HG02885 (cell line): ENCODE data around the gene VAV3.
"Not testable (repeated sequence)": the region's sequence is repeated elsewhere in the genome, so short reads cannot be mapped to it uniquely, and the experiment has no call there.

Source experiments
- ATAC-seq: cut with Tn5 transposase; IDR thresholded peaks from one replicate; pipeline ENCODE4 v1.9.1; 2021; ENCODE audit warnings: mild to moderate bottlenecking; ENCODE audit not compliant: unreplicated experiment, poor library complexity

Gene VAV3

GRCh38 chr1:107858323-107858722 lies 106.7 kb downstream of the VAV3 start:
- ATAC-seq: no peak

- ATAC-seq: no peak
Observed at GRCh38 chr1:107851418-107851817, 113.6 kb downstream of the VAV3 start.

- ATAC-seq: not testable (repeated sequence)
Observed at GRCh38 chr1:107844541-107845194, 120.3 kb downstream of the VAV3 start.

GRCh38 chr1:107843989-107844388 lies 121.0 kb downstream of the VAV3 start:
- ATAC-seq: no peak

- no peak for ATAC-seq
Observed at GRCh38 chr1:107842241-107842640, 122.7 kb downstream of the VAV3 start.

GRCh38 chr1:107840725-107841124 lies 124.3 kb downstream of the VAV3 start:
- ATAC-seq: no peak

GRCh38 chr1:107838056-107838455 lies 126.9 kb downstream of the VAV3 start:
- ATAC-seq: no peak

GRCh38 chr1:107835151-107835670 lies 129.8 kb downstream of the VAV3 start:
- no peak for ATAC-seq

GRCh38 chr1:107833061-107833460 lies 131.9 kb downstream of the VAV3 start:
- no peak for ATAC-seq

- no peak for ATAC-seq
Observed at GRCh38 chr1:107831921-107832320, 133.1 kb downstream of the VAV3 start.

- no peak for ATAC-seq
Observed at GRCh38 chr1:107830526-107830925, 134.5 kb downstream of the VAV3 start.

- no peak for ATAC-seq
Observed at GRCh38 chr1:107830075-107830474, 134.9 kb downstream of the VAV3 start.

- no peak for ATAC-seq
Observed at GRCh38 chr1:107829036-107829770, 135.8 kb downstream of the VAV3 start.

GRCh38 chr1:107824946-107825345 lies 140.0 kb downstream of the VAV3 start:
- no peak for ATAC-seq

GRCh38 chr1:107821340-107821739 lies 143.6 kb downstream of the VAV3 start:
- ATAC-seq: no peak

- ATAC-seq: no peak
Observed at GRCh38 chr1:107820801-107821200, 144.2 kb downstream of the VAV3 start.

GRCh38 chr1:107817935-107818334 lies 147.0 kb downstream of the VAV3 start:
- no peak for ATAC-seq

GRCh38 chr1:107817206-107817605 lies 147.8 kb downstream of the VAV3 start:
- no peak for ATAC-seq

- ATAC-seq: no peak
Observed at GRCh38 chr1:107810291-107810951, 154.6 kb downstream of the VAV3 start.

- no peak for ATAC-seq
Observed at GRCh38 chr1:107807855-107808254, 157.1 kb downstream of the VAV3 start.

GRCh38 chr1:107807405-107807804 lies 157.6 kb downstream of the VAV3 start:
- no peak for ATAC-seq
